Midbrain (tissue), 1 donor: ENCODE results near the gene SPC24.
A peak's percentile ranks its signal among the peaks of the same experiment; 100 is the strongest.
"Not testable (repeated sequence)": the region's sequence is repeated elsewhere in the genome, so short reads cannot be mapped to it uniquely, and the experiment has no call there.

Experiments used
- DNase-seq: peaks from one replicate; lab custom pipeline; 2025; lab: John Stamatoyannopoulos, UW

Gene SPC24

DNA sequence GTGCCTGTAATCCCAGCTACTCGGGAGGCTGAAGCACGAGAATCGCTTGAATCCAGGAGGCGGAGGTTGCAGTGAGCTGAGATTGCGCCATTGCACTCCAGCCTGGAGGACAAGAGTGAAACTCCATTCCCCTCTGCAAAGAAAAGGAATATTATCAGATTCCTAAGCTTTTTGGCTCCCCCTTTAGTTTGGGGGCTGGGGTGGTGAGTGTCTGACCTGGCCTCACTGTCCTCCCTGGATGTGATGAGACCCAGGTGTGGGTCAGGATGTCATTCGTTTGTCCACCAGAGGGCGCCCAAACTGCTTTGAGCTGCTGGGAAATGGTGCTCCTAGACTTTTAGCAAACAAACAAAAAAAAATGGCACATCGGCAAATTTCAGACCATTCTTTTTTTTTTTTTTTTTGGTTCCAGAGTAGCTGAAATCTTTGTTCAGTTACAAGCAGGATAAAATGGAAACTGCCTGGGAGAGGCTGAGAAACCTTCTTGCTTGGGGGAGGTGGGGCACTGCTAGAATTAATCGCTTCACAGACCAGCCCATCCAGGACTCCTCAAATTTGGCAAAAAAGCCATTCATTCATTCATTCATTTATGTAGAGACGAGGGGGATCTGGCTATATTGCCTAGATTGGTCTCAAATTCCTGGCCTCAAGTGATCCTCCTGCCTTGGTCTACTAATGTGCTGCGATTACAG is 29.4 kb downstream of the SPC24 start:
- DNase-seq: peak; percentile 70

DNA sequence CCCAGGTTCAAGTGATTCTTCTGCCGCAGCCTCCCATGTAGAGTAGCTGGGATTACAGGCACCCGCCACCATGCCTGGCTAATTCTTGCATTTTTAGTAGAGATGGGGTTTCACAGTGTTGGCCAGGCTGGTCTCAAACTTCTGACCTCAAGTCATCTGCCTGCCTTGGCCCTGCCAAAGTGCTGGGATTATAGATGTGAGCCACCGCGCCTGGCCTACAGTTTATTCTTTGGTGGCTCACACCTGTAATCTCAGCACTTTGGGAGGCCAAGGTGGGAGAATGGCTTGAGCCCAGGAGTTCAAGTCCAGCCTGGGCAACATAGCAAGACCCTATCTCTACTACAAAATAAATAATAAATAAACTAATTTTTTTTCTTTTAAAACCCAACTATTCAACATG is 31.4 kb downstream of the SPC24 start:
- not testable (repeated sequence) for DNase-seq

DNA sequence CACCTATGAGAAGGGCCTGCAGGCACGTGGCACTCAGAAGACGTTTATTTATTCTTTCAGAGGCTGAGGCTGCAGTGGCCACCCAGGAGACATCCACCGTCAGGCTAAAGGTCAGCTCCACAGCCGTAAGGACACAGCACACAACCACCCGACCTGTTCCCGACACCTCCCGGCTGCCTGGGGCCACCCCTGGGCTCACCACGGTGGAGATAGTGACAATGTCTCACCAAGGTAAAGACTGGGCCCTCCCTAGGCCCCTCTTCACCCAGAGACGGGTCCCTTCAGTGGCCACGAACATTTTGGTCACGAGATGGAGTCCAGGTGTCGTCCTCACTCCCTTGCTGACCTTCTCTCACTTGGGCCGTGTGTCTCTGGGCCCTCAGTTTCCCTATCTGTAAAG is 32.5 kb downstream of the SPC24 start:
- DNase-seq: no peak

DNA sequence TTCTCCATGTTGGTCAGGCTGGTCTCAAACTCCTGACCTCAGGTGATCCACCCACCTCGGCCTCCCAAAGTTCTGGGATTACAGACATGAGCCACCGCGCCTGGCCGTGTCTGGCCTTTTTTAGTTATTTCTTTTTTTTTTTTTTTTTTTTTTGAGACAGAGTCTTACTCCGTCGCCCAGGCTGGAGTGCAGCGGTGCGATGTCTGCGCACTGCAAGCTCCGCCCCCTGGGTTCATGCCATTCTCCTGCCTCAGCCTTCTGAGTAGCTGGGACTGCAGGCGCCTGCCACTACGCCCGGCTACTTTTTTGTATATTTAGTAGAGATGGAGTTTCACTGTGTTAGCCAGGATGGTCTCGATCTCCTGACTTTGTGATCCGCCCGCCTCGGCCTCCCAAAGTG is 33.6 kb downstream of the SPC24 start:
- not testable (repeated sequence) for DNase-seq

DNA sequence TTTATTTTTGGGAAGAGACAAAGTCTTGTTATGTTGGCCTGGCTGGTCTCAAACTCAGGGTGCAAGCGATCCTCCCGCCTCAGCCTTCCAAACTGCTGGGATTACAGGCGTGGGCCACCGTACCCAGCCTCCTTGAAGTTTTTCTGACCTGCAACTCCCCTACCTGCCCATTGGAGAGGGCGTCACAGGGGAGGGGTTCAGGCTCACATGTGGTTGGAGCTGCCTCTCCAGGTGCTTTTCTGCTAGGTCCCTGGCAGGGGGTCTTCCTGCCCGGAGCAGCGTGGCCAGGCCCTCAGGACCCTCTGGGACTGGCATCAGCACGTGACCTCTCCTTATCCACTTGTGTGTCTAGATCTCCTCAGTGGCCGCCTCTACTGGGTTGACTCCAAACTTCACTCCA is 39.1 kb downstream of the SPC24 start:
- no peak for DNase-seq

DNA sequence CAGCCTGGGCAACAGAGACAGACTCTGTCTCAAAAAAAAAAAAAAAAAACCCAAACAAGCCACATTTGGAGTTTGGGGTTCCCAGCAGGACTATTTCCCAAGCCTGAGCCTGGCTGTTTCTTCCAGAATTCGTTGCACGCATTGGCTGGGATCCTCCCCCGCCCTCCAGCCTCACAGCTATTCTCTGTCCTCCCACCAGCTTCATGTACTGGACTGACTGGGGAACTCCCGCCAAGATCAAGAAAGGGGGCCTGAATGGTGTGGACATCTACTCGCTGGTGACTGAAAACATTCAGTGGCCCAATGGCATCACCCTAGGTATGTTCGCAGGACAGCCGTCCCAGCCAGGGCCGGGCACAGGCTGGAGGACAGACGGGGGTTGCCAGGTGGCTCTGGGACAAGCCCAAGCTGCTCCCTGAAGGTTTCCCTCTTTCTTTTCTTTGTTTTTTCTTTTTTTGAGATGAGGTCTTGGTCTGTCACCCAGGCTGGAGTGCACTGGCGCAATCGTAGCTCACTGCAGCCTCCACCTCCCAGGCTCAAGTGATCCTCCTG is 39.6 kb downstream of the SPC24 start:
- no peak for DNase-seq

DNA sequence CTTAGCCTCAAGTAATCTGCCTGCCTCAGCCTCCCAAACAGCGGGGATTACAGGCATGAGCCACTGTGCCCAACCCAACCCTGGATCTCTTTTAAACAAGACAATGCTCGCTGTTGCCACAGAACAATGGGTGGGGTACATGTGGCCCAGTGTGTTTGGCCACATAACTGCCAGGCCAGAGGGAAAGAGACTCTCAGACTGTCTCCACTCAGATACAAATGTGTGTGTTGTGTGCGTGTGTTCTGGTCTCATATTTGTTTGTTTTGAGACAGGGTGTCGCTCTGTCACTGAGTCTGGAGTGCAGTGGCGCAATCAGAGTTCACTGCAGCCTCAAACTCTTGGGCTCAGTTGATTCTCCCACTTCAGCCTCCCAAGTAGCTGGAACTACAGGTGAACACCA is 40.5 kb downstream of the SPC24 start:
- DNase-seq: no peak

DNA sequence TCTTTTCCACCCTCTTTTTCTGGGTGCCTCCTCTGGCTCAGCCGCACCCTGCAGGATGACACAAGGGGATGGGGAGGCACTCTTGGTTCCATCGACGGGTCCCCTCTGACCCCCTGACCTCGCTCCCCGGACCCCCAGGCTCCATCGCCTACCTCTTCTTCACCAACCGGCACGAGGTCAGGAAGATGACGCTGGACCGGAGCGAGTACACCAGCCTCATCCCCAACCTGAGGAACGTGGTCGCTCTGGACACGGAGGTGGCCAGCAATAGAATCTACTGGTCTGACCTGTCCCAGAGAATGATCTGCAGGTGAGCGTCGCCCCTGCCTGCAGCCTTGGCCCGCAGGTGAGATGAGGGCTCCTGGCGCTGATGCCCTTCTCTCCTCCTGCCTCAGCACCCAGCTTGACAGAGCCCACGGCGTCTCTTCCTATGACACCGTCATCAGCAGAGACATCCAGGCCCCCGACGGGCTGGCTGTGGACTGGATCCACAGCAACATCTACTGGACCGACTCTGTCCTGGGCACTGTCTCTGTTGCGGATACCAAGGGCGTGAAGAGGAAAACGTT is 42.4 kb downstream of the SPC24 start:
- no peak for DNase-seq

DNA sequence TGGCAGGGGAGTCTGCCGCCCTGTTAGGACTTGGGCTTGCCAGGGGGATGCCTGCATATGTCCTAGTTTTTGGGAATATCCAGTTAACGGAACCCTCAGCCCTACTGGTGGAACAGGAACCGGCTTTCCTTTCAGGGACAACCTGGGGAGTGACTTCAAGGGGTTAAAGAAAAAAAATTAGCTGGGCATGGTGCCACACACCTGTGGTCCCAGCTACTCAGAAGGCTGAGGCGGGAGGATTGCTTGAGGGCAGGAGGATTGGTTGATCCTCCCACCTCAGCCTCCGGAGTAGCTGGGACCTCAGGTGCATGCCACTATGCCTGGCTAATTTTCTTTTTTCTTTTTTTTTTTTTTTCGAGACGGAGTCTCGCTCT is 43.8 kb downstream of the SPC24 start:
- DNase-seq: no peak

DNA sequence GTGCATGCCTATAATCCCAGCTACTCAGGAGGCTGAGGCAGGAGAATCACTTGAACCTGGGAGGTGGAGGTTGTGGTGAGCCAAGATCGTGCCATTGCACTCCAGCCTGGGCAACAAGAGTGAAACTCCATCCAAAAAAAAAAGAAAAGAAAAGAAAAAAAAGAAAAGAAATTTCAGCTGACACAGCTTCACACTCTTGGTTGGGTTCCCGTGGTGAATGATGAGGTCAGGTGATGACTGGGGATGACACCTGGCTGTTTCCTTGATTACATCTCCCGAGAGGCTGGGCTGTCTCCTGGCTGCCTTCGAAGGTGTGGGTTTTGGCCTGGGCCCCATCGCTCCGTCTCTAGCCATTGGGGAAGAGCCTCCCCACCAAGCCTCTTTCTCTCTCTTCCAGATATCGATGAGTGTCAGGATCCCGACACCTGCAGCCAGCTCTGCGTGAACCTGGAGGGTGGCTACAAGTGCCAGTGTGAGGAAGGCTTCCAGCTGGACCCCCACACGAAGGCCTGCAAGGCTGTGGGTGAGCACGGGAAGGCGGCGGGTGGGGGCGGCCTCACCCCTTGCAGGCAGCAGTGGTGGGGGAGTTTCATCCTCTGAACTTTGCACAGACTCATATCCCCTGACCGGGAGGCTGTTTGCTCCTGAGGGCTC is 44.3 kb downstream of the SPC24 start:
- no peak for DNase-seq

DNA sequence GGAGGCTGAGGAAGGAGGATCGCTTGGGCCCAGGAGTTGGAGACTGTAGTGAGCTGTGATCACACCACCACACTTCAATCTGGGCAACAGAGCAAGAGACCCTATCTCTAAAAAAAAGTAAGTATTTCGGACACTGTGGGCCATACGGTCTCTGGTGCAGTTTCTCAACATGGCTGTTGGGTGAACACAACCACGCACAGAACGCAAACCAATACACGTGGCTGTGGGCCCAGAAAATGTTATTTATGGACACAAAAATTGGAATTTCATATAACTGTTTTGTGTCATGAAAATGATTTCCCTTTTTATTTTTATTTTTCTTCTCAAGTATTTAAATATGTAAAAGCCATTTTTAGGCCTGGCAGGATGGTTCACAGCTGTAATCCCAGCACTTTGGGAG is 46.8 kb downstream of the SPC24 start:
- DNase-seq: no peak

DNA sequence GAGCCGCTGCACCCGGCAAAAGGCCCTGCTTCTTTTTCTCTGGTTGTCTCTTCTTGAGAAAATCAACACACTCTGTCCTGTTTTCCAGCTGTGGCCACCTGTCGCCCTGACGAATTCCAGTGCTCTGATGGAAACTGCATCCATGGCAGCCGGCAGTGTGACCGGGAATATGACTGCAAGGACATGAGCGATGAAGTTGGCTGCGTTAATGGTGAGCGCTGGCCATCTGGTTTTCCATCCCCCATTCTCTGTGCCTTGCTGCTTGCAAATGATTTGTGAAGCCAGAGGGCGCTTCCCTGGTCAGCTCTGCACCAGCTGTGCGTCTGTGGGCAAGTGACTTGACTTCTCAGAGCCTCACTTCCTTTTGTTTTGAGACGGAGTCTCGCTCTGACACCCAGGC is 49.1 kb downstream of the SPC24 start:
- DNase-seq: no peak

DNA sequence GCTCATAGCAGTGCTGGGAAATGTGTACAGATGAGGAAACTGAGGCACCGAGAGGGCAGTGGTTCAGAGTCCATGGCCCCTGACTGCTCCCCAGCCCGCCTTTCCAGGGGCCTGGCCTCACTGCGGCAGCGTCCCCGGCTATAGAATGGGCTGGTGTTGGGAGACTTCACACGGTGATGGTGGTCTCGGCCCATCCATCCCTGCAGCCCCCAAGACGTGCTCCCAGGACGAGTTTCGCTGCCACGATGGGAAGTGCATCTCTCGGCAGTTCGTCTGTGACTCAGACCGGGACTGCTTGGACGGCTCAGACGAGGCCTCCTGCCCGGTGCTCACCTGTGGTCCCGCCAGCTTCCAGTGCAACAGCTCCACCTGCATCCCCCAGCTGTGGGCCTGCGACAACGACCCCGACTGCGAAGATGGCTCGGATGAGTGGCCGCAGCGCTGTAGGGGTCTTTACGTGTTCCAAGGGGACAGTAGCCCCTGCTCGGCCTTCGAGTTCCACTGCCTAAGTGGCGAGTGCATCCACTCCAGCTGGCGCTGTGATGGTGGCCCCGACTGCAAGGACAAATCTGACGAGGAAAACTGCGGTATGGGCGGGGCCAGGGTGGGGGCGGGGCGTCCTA is 50.5 kb downstream of the SPC24 start:
- no peak for DNase-seq

DNA sequence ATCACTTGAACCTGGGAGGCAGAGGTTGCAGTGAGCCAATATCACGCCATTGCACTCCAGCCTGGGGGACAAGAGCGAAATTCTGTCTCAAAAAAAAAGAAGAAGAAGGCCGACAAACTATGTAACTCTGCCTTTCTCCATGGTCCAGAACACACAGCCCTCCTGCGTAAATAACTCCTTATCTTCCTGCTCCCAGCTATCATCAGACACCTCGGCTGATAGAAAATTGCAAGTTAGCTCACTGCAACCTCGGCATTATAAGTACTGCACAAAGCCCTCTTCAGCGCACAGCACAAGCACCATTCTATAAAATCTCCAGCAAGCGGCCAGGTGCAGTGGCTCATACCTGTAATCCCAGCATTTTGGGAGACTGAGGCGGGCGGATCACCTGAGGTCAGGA is 51.9 kb downstream of the SPC24 start:
- not testable (repeated sequence) for DNase-seq

DNA sequence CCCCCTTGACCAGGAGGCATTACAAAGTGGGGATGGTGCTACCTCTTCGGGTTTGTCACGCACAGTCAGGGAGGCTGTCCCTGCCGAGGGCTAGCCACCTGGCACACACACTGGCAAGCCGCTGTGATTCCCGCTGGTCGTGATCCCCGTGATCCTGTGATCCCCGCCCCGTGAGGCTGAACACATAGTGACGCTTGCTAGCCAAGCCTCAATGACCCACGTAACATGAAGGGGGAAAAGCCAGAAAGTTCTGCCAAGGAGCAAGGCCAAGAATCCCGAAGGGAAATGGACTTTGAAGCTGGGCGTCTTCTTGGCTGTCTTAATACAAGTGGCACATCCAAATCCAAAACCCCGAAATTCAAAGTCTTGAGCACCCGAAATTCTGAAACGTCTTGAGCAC is 52.6 kb downstream of the SPC24 start:
- DNase-seq: no peak

DNA sequence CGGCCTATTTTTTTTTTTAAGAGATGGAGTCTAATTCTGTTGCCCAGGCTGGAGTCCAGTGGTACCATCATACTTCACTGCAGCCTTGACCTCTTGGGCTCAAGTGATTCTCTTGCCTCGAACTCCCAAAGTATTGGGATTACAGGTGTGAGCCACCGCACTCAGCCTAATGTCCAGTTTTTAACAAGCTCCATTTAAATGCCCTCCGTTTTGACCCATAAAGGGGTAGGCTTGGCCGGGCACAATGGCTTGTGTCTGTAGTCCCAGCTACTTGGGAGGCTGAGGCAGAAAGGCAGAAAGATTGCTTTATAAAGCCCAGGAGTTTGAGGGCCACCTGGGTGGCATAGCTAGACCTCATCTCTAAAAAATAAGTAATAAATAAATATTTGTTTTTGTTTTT is 54.5 kb downstream of the SPC24 start:
- no peak for DNase-seq

DNA sequence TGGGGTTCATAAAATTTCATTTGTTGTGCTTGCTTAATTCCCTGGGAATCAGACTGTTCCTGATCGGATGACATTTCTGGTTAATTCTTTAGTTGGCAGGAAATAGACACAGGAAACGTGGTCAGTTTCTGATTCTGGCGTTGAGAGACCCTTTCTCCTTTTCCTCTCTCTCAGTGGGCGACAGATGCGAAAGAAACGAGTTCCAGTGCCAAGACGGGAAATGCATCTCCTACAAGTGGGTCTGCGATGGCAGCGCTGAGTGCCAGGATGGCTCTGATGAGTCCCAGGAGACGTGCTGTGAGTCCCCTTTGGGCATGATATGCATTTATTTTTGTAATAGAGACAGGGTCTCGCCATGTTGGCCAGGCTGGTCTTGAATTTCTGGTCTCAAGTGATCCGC is 55.5 kb downstream of the SPC24 start:
- DNase-seq: no peak

DNA sequence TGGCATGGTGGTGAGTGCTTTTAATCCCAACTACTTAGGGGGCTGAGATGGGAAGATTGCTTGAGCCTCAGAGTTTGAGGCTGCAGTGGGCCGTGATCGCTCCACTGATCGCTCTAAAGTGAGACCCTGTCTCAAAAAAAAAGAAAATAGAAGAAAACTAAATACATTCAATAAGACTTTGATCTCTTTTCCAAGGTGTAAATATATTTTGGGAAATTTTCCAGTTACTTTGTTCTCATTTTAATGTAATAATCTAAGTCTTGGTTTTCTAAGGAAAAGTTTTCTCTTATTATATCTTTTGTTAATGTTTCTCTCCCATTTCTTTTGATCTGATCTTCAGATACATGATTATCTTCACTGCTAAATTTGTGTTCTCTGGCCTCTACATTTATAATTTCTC is 56.7 kb downstream of the SPC24 start:
- DNase-seq: no peak

DNA sequence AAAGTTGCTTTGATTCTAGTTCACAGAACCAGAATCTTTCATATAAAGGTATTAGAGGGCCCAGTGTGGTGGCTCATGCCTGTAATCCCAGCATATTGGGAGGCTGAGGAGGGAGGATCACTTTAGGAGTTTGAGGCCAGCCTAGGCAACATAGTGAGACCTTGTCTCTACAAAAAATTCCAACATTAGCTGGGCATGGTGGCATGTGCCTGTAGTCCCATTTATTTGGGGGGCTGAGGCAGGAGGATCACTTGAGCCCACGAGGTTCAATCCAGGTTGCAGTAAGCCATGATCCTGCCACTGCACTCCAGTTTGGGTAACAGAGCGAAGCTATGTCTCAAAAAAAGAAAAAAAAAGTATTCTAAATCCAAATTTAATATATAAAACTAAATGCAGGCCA is 57.3 kb downstream of the SPC24 start:
- no peak for DNase-seq

DNA sequence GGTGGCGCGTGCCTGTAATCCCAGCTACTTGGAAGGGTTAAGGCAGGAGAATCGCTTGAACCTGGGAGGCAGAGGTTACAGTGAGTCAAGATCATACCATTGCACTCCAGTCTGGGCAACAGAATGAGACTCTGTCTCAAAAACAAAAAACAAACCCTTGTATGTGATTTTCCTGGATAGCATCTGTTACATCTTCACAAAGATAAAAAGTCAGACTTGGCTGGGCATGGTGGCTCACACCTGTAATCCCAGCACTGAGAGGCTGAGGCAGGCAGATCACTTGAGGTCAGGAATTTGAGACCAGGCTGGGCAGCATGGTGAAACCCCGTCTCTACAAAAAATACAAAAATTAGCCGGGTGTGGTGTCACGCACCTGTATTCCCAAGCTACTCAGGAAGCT is 58.2 kb downstream of the SPC24 start:
- DNase-seq: not testable (repeated sequence)

DNA sequence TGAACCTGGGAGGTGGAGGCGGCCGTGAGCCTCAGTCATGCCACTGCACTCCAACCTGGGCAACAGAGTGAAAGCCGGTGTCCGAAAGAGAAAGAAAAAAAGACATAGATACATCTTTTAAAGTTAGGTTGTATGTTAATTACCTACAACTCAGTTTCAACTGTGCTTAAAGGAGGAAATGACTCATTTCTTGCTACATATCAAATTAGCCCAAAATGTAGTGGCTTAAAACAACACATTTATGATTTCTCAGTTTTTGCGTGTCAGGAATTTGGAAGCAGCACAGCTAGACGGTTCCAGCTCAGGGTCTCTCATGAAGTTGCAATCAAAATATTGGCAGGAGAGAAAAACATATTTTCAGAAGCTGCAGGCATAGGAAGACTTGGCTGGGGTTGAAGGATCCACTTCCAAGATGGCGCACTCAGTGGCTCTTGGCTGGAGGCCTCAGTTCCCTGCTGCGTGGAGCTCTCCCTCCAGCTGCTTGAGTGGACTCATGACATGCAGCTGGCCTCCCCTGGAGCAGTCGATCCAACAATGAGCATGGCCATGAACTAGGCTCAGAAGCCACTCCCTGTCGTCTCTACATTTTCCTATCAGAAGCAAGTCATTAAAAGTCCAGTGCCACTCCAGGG is 59.3 kb downstream of the SPC24 start:
- DNase-seq: no peak
